ENCODE results near the gene RAB8B. TPM values are rescaled to one million over a fixed set of nuclear protein-coding genes. Genes with fewer than 3 reads are reported as not detected.

The RAB8B gene
- total RNA-seq, 1 experiment from 2014 or later: 33.8 TPM

DNA sequence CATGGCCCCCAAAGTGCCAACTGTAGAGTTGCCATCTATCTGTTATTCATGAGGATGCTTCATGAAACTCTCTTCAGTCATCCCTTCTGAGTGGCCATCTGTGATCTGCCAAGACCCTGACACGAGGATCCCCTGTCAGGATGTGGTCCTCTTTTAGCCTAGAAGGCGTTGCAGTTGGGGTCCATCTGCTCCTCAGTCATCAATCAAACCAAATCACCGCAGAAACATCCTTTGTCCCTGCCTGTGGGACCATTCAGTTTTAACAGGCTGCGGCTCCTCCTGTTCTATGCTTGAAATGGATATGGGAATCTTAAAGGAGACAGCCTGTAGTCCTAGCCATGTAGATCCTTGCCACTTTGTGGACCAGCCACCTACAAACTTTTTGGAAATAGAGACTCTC, 26.2 kb upstream of the RAB8B start:
- no CpG with 5 or more reads among the region's 4 CpGs for WGBS (ENCODE audit: extremely low coverage, insufficient read length, low lambda C conversion rate)
- Histone ChIP-seq H2BK20ac (ENCODE audit: low read depth, low read length, poor library complexity, severe bottlenecking) (no peak overlapping the region), H4K91ac (ENCODE audit: insufficient read length, low read depth, low read length) (no peak overlapping the region), H3K56ac (ENCODE audit: insufficient read length, low read depth, low read length) (no peak overlapping the region), H3K23ac (ENCODE audit: insufficient read length, low read depth, low read length) (no peak overlapping the region), H3K27me3 (ENCODE audit: insufficient read depth, low read length) (no peaks in the 10 kb centered on the region), H3K4me2 (ENCODE audit: insufficient read depth, insufficient read length, low read length) (no peak overlapping the region), H2BK15ac (ENCODE audit: low read depth, low read length) (no peak overlapping the region), H3K23me2 (ENCODE audit: insufficient read length, low read depth, low read length, poor library complexity, severe bottlenecking) (peaks cover under 1% of the 10 kb centered on the region), H4K20me1 (ENCODE audit: control insufficient read depth, insufficient read depth, insufficient read length) (no peaks in the 10 kb centered on the region), H4K8ac (replicated peaks; ENCODE audit: insufficient read length, low read depth, low read length) (no peak overlapping the region), H3K4me1 (ENCODE audit: insufficient read depth, low read length) (no peaks in the 10 kb centered on the region; the same call in 1 of the 2 replicates), H2BK12ac (ENCODE audit: insufficient read length, low read depth, low read length) (no peak overlapping the region), H3K9me3 (ENCODE audit: control insufficient read depth, low read depth, low read length) (no peaks in the 10 kb centered on the region), H2BK5ac (ENCODE audit: insufficient read length, low read length) (no peak overlapping the region), H2BK120ac (ENCODE audit: low read depth, low read length, poor library complexity, severe bottlenecking) (no peak overlapping the region), H3K4ac (ENCODE audit: low read depth, low read length) (no peak overlapping the region), H4K5ac (ENCODE audit: insufficient read length, low read depth, low read length) (no peak overlapping the region), H3K14ac (ENCODE audit: insufficient read depth, low read length) (no peak overlapping the region), H3K79me2 (ENCODE audit: insufficient read depth, low read length) (no peaks in the 10 kb centered on the region), H2AK5ac (ENCODE audit: insufficient read length, low read length) (no peak overlapping the region), H3K18ac (ENCODE audit: insufficient read length, low read depth, low read length) (no peak overlapping the region), H3T11ph (ENCODE audit: low read length) (no peak overlapping the region), H3K79me1 (ENCODE audit: insufficient read depth, low read depth, low read length, poor library complexity, severe bottlenecking) (no peaks in the 10 kb centered on the region), H3K27ac (ENCODE audit: insufficient read length, low read depth, low read length) (no peak overlapping the region), H3K9ac (ENCODE audit: extremely low read depth, insufficient read length, low read length) (no peak overlapping the region), H2AFZ (ENCODE audit: low read length) (no peak overlapping the region)
- Mint-ChIP-seq H3K27me3 (ENCODE audit: low read depth) (no peaks in the 10 kb centered on the region), H3K27ac (no peak overlapping the region), H3K4me3 (no peak overlapping the region), H3K9me3 (no peaks in the 10 kb centered on the region), H3K4me1 (peaks cover 7 to 15% of the 10 kb centered on the region in 2 experiments), H3K36me3 (ENCODE audit: insufficient read depth in 1 of 3, low read depth in 3 of 3) (no peaks in the 10 kb centered on the region; a peak in 1 of 7 replicates)
- TF ChIP-seq, protein P1, sequence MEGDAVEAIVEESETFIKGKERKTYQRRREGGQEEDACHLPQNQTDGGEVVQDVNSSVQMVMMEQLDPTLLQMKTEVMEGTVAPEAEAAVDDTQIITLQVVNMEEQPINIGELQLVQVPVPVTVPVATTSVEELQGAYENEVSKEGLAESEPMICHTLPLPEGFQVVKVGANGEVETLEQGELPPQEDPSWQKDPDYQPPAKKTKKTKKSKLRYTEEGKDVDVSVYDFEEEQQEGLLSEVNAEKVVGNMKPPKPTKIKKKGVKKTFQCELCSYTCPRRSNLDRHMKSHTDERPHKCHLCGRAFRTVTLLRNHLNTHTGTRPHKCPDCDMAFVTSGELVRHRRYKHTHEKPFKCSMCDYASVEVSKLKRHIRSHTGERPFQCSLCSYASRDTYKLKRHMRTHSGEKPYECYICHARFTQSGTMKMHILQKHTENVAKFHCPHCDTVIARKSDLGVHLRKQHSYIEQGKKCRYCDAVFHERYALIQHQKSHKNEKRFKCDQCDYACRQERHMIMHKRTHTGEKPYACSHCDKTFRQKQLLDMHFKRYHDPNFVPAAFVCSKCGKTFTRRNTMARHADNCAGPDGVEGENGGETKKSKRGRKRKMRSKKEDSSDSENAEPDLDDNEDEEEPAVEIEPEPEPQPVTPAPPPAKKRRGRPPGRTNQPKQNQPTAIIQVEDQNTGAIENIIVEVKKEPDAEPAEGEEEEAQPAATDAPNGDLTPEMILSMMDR (conservative IDR thresholded peaks at IDR 0.05): no peak
- no peak for DNase-seq

All from H9 (cell line).